Parathyroid adenoma (tissue), 2 donors: Measurements from ENCODE around the gene LCE1E.

ENCODE experiments used
- H2AFZ ChIP-seq: fragments of 300-600 bp; sonication (generic); one replicate; pipeline ENCODE4 v1.7.0; 2017; ENCODE audit warnings: antibody characterized with exemption, mild to moderate bottlenecking
- H3K27ac ChIP-seq: fragments of 300-600 bp; sonication (generic); one replicate; pipeline ENCODE4 v1.7.0; 2017
- H3K27me3 ChIP-seq: fragments of 300-600 bp; sonication (generic); one replicate; pipeline ENCODE4 v1.7.0; 2017; ENCODE audit warnings: low read length; ENCODE audit not compliant: control insufficient read depth, insufficient read depth
- H3K36me3 ChIP-seq: fragments of 300-600 bp; sonication (generic); one replicate; pipeline ENCODE4 v1.7.0; 2017; ENCODE audit warnings: low read length; ENCODE audit not compliant: control insufficient read depth, insufficient read depth
- H3K4me1 ChIP-seq: fragments of 300-600 bp; sonication (generic); one replicate; pipeline ENCODE4 v1.7.0; 2017; ENCODE audit warnings: control low read depth
- H3K4me2 ChIP-seq: fragments of 300-600 bp; sonication (generic); one replicate; pipeline ENCODE4 v1.7.0; 2017; ENCODE audit warnings: low read length
- H3K4me3 ChIP-seq: fragments of 300-600 bp; sonication (generic); one replicate; pipeline ENCODE4 v1.7.0; 2017; ENCODE audit warnings: low read depth, low read length
- H3K79me2 ChIP-seq: fragments of 300-600 bp; sonication (generic); one replicate; pipeline ENCODE4 v1.7.0; 2017; ENCODE audit warnings: control low read depth
- H3K9ac ChIP-seq: fragments of 300-600 bp; sonication (generic); one replicate; pipeline ENCODE4 v1.7.0; 2017; ENCODE audit warnings: mild to moderate bottlenecking
- H3K9me3 ChIP-seq: fragments of 300-600 bp; sonication (generic); one replicate; pipeline ENCODE4 v1.7.0; 2017; ENCODE audit warnings: low read length; ENCODE audit not compliant: control insufficient read depth
- CTCF ChIP-seq: fragments of 300-600 bp; sonication (generic); IDR thresholded peaks from one replicate; pipeline ENCODE4 v1.7.0; 2017; ENCODE audit warnings: antibody characterized with exemption, mild to moderate bottlenecking
- donor health status: primary hyperparathyroidism.

LCE1E gene

GRCh38 chr1:152760551-152761190 lies 25.4 kb upstream of the LCE1E start:
- Histone ChIP-seq H3K27me3 (no peaks in the 10 kb centered on the region), H3K9me3 (no peaks in the 10 kb centered on the region), H2AFZ (no peak overlapping the region), H3K36me3 (no peaks in the 10 kb centered on the region), H3K9ac (no peak overlapping the region), H3K4me3 (no peak overlapping the region), H3K4me1 (no peaks in the 10 kb centered on the region), H3K27ac (no peak overlapping the region), H3K4me2 (no peak overlapping the region), H3K79me2 (no peaks in the 10 kb centered on the region)
- no peak for TF ChIP-seq CTCF

DNA sequence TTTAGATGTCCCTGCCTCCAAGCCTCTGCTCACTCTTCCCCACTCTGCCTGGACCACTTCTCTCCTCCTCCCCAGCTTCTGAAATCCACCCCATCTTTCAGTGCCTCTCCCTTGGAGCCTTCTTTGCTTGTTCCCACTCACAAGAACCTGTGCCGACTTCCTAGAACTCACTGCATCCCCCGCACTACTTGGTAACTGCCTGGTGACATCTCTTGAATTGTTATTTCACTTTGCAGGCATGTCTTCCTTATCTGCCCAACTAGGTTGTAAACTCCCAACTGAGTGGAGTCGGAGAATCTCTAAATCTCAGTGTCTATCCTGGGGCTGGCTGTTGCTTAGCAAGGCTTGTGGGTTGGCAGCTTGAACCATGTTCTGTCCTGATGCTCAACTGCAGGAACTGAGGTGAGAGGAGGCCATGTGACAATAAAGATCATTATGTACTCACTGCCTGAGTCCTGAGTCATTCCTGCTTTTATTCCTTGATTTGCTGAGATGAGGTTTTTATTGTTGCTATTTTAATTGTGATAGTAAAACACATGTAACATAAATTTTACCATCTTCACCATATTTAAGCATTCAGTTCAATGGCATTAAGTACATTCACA lies 24.3 kb upstream of the LCE1E start:
- Histone ChIP-seq H3K4me1 (no peaks in the 10 kb centered on the region), H3K27ac (no peak overlapping the region), H2AFZ (no peak overlapping the region), H3K9me3 (no peaks in the 10 kb centered on the region), H3K79me2 (no peaks in the 10 kb centered on the region), H3K36me3 (no peaks in the 10 kb centered on the region), H3K27me3 (no peaks in the 10 kb centered on the region), H3K4me2 (no peak overlapping the region), H3K4me3 (no peak overlapping the region), H3K9ac (no peak overlapping the region)
- TF ChIP-seq CTCF: no peak

DNA sequence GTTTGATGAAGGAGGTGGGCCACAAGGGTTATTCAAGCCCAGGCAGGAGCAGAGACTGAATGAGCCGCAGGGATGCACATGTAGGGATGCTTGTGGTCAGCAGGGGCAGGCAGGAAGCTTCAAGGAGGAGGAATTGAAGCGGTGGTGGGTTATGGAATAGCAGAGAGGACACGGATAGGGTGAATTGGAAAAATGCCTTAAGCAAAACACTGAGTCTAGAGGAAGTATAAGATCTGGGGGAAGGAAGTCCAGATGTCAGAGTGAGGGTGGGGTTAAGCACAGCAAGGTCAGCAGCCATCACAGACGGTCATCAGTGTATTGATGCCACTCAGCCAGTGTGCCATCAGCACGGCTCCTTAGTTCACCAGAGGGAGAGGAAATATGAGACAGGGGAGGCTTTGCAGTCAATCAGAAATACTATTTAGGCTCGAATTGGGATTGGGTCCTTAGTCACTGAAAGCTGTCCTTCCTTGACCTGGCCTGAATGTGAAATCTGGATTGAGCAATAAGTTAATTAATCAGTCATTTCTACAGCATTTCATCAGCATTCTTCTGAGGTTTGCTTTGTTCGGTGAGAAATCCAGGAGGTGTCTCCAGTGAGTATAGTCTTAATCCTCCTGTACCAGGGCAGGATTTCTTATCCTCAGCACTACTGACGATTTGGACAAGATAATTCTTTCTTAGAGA lies 17.1 kb upstream of the LCE1E start:
- no peak for TF ChIP-seq CTCF
- no peaks in the 10 kb centered on the region for H3K79me2 ChIP-seq
- H3K27me3 ChIP-seq: no peaks in the 10 kb centered on the region
- no peaks in the 10 kb centered on the region for H3K4me1 ChIP-seq
- no peak overlapping the region for H3K4me2 ChIP-seq
- H3K9me3 ChIP-seq: no peaks in the 10 kb centered on the region
- no peak overlapping the region for H2AFZ ChIP-seq
- H3K36me3 ChIP-seq: no peaks in the 10 kb centered on the region
- no peak overlapping the region for H3K9ac ChIP-seq
- H3K4me3 ChIP-seq: no peak overlapping the region
- no peak overlapping the region for H3K27ac ChIP-seq

GRCh38 chr1:152770411-152770810 lies 15.6 kb upstream of the LCE1E start:
- no peaks in the 10 kb centered on the region for H3K79me2 ChIP-seq
- no peaks in the 10 kb centered on the region for H3K9me3 ChIP-seq
- no peak overlapping the region for H3K9ac ChIP-seq
- H3K4me1 ChIP-seq: no peaks in the 10 kb centered on the region
- H3K27ac ChIP-seq: no peak overlapping the region
- H3K4me2 ChIP-seq: no peak overlapping the region
- no peak overlapping the region for H2AFZ ChIP-seq
- H3K36me3 ChIP-seq: no peaks in the 10 kb centered on the region
- TF ChIP-seq CTCF: no peak
- H3K27me3 ChIP-seq: no peaks in the 10 kb centered on the region
- no peak overlapping the region for H3K4me3 ChIP-seq
